Pancreas (tissue), 10 donors: ENCODE measurements around the gene RARRES1. TPM values are rescaled to one million over a fixed set of nuclear protein-coding genes. Genes with fewer than 3 reads are reported as not detected.
A peak's percentile ranks its signal among the peaks of the same experiment; 100 is the strongest.

Experiments
- ATAC-seq, 4 donors: fragments of 200-7000 bp; cut with Tn5 transposase; one replicate each; pipeline versions ENCODE4 v1.8.0 to v1.9.1; 2020; ENCODE audit warnings: mild to moderate bottlenecking in 4 of 4, moderate library complexity in 4 of 4
- DNase-seq, 6 donors: peaks; one replicate each; pipeline ENCODE4 v3.0.0-alpha.2; 2020
- FAIRE-seq: peaks from 2 replicates; lab custom pipeline; 2012; peaks lifted over from hg19 to GRCh38; lab: Jason Lieb, UNC
- H3K27ac ChIP-seq, 4 donors: fragments of 200-600 bp; sonication (generic); 1 replicate in 3 of 4; 2 replicates in 1 of 4; pipeline versions ENCODE4 v1.5.0 to v1.8.0; 2020
- H3K27me3 ChIP-seq, 4 donors: fragments of 200-600 bp; one replicate each; pipeline ENCODE4 v1.8.0; 2021
- H3K36me3 ChIP-seq, 3 donors: fragments of 200-600 bp; sonication (generic) in 1 of 3; one replicate each; pipeline versions ENCODE4 v1.5.0 to v1.8.0; 2020 to 2021
- H3K4me1 ChIP-seq, 3 donors: fragments of 200-600 bp; one replicate each; pipeline ENCODE4 v1.8.0; 2021
- H3K4me3 ChIP-seq, 4 donors: fragments of 200-600 bp; sonication (generic) in 2 of 4; one replicate each; pipeline versions ENCODE4 v1.5.0 to v1.8.0; 2020 to 2021
- H3K9me3 ChIP-seq, 4 donors: fragments of 200-600 bp; one replicate each; pipeline ENCODE4 v1.8.0; 2021
- WGBS, 2 donors: extraction: QIAGEN DNeasy Blood & Tissue Kit; methylation state at CpG; one replicate each; pipeline ENCODE4 v1.1.7; 2013; 5-methylcytosine and 5-hydroxymethylcytosine counted together
- intact Hi-C, 3 donors: fragments of 100-400 bp; cut with DNase I; formaldehyde crosslinking; loops; one replicate each; pipeline versions ENCODE4 v1.11.1 to v1.14.2; 2022
- polyA plus RNA-seq, 2 donors: library from polyadenylated mRNA; stranded (reverse); fragments of 200-250 nt; gene quantifications; one replicate each; pipeline ENCODE4 v1.2.3, GENCODE V29; 2013
- total RNA-seq, 6 donors: library from RNA; stranded (reverse); fragmentation: NEBNext Ultra II Directional in 4 of 6; extraction: Animal tissue kit (Norgen Biotek cat#: 25700) in 4 of 6; gene quantifications; one replicate each; pipeline versions ENCODE4 v1.2.1 to v1.2.4, GENCODE V29; 2021 to 2023
- TF ChIP-seq, protein P1 (sequence below), 4 donors: fragments of 200-600 bp; sonication (generic) in 3 of 4; IDR thresholded peaks; one replicate each; pipeline versions ENCODE4 v1.5.0 to v1.8.0; 2021; ENCODE audit warnings: antibody characterized with exemption in 4 of 4
- donor health status: healthy with polysubstance abuse.
- donor health status: DM: no; HTN: no; CAD: no; lungs with moderate emphysema.
- donor health status: DM: no; HTN: no; CAD: no.
- donor health status: control.
- donor health status: control.
- donor health status: Bipolar disorder and iron deficiency.
- donor health status: DM: yes; HTN: yes; CAD: no.
- donor health status: DM: no; HTN: no; CAD: no.
- donor health status: DM: no; HTN: no; CAD: no.
- donor health status: DM: yes; HTN: yes; CAD: no.

Gene RARRES1
- total and polyA plus RNA-seq, 8 donors = 0.79 to 48.3 (median 3.9) TPM

- Histone ChIP-seq H3K27ac (peak overlapping the region in 1 of 4 donors; percentile 25), H3K27me3 (no peaks in the 10 kb centered on the region), H3K4me3 (no peak overlapping the region), H3K36me3 (no peaks in the 10 kb centered on the region), H3K9me3 (no peaks in the 10 kb centered on the region), H3K4me1 (peaks cover 0 to 5% (median 0%) of the 10 kb centered on the region in 3 donors)
- ATAC-seq = no peak
- FAIRE-seq = no peak
- DNase-seq = no peak
- TF ChIP-seq, protein P1, sequence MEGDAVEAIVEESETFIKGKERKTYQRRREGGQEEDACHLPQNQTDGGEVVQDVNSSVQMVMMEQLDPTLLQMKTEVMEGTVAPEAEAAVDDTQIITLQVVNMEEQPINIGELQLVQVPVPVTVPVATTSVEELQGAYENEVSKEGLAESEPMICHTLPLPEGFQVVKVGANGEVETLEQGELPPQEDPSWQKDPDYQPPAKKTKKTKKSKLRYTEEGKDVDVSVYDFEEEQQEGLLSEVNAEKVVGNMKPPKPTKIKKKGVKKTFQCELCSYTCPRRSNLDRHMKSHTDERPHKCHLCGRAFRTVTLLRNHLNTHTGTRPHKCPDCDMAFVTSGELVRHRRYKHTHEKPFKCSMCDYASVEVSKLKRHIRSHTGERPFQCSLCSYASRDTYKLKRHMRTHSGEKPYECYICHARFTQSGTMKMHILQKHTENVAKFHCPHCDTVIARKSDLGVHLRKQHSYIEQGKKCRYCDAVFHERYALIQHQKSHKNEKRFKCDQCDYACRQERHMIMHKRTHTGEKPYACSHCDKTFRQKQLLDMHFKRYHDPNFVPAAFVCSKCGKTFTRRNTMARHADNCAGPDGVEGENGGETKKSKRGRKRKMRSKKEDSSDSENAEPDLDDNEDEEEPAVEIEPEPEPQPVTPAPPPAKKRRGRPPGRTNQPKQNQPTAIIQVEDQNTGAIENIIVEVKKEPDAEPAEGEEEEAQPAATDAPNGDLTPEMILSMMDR (IDR thresholded peaks at IDR 0.05) = no peak
- WGBS, 2 donors = 89% methylated on average over 4 of the region's 4 CpGs
- intact Hi-C loops = no loop called here
Measured at GRCh38 chr3:158770741-158771350, 38.6 kb upstream of the RARRES1 start.

DNA sequence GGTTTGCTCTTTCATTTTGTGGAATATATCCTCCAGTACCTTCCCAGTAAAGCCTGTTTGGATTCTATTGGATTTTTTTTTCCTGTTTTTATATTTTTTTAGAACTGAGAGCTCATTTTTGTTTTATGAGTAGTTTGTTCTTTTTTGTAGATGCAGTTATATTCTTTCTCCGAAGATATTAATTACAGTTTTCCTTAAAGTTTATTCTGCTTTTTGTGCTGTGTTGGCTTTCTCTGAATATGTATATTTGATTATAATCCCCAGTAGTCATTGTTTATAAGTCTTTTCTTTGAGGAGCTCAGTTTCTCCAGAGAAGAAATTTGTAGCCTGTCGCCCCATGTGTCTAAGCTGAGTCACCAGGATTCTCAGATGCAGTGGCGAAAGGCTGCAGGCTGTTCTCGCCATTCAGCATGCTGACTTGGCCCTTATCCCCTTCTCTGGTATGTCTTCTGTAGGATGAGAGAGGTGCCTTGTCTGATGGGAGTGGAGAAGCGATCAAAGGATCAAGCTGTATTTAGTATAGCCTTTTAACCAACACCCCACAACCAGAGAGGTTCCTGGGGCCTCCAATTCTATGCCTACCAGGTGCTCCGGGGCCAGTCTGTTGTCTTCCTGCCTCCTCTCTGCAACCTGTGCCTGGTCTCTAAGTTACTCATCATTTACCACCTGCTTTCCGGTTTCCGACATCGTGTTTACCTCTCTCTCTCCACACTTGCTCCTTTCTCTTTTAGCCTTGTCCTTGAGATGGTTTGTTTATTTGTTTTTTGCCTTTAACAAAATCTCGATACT, 37.9 kb upstream of the RARRES1 start:
- no peaks in the 10 kb centered on the region for H3K36me3 ChIP-seq
- H3K27ac ChIP-seq = peak overlapping the region in 2 of 4 donors; percentile 25 to 32
- DNase-seq (no peak), FAIRE-seq (no peak), ATAC-seq (no peak)
- TF ChIP-seq, protein P1 (IDR thresholded peaks at IDR 0.05) = no peak
- intact Hi-C loops = no loop called here
- H3K27me3 ChIP-seq = no peaks in the 10 kb centered on the region
- no peak overlapping the region for H3K4me3 ChIP-seq
- peaks cover 0 to 5% (median 0%) of the 10 kb centered on the region in 3 donors for H3K4me1 ChIP-seq
- 77 to 85% methylated on average over 10 of the region's 10 CpGs for WGBS, 2 donors
- H3K9me3 ChIP-seq = no peaks in the 10 kb centered on the region

DNA sequence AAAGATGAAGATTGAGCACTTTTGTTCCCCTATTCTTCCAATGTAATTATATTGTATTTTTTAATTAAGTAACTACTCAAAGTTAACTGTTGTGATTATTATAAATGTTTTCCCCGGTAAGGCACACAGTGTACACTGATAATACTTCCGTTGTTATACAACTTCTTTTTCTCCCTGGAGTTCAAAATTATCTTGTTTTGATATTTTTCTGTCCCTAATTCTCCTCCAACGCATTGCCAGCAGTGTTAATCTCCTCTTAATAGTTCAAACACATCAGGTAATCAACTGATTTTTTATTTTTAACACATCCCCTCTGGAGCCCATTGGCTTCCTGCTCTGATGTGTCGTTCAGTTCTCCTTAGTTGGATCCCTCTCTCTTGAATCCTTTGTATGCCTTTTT, 37.3 kb upstream of the RARRES1 start:
- ATAC-seq (no peak), DNase-seq (no peak), FAIRE-seq (no peak)
- Histone ChIP-seq H3K27me3 (no peaks in the 10 kb centered on the region), H3K36me3 (no peaks in the 10 kb centered on the region), H3K4me1 (peaks cover 0 to 5% (median 0%) of the 10 kb centered on the region in 3 donors), H3K4me3 (no peak overlapping the region), H3K27ac (peak overlapping the region in 2 of 4 donors; percentile 25 to 32), H3K9me3 (no peaks in the 10 kb centered on the region)
- WGBS, 2 donors = 42 to 45% methylated on average over 4 of the region's 4 CpGs
- TF ChIP-seq, protein P1 (IDR thresholded peaks at IDR 0.05) = no peak
- intact Hi-C loops = no loop called here

- no peaks in the 10 kb centered on the region for H3K27me3 ChIP-seq
- no peak overlapping the region for H3K4me3 ChIP-seq
- H3K9me3 ChIP-seq = no peaks in the 10 kb centered on the region
- DNase-seq (no peak), FAIRE-seq (peak; percentile 34), ATAC-seq (peak; percentile 30 to 72 (median 56))
- peaks cover 0 to 5% (median 0%) of the 10 kb centered on the region in 3 donors for H3K4me1 ChIP-seq
- H3K36me3 ChIP-seq = no peaks in the 10 kb centered on the region
- TF ChIP-seq, protein P1 (IDR thresholded peaks at IDR 0.05) = no peak
- intact Hi-C loops = no loop called here
- H3K27ac ChIP-seq = peak overlapping the region in 2 of 4 donors; percentile 32 to 38
- WGBS, 2 donors = 77 to 81% methylated on average over 8 of the region's 8 CpGs
Measured at GRCh38 chr3:158768881-158769543, 36.8 kb upstream of the RARRES1 start.
